Stimulated activated CD8-positive, alpha-beta memory T cell treated with anti-CD3 and anti-CD28 coated beads, Interleukin-7, amount 100 ng/mL, for 1 hour (primary cell): ENCODE results near the gene ARL4A.
A peak's percentile ranks its signal among the peaks of the same experiment; 100 is the strongest.
"Not testable (repeated sequence)": the region's sequence is repeated elsewhere in the genome, so short reads cannot be mapped to it uniquely, and the experiment has no call there.

Experiments
- DNase-seq, 2 donors: peaks; one replicate each; pipeline ENCODE4 v3.0.0-alpha.2; 2020; ENCODE audit warnings: low read depth in 2 of 2

Gene ARL4A

GRCh38 chr7:12670000-12670729 lies 17.3 kb upstream of the ARL4A start:
- DNase-seq, result no peak

GRCh38 chr7:12670743-12671520 lies 16.5 kb upstream of the ARL4A start:
- no peak for DNase-seq

GRCh38 chr7:12673436-12673835 lies 14.0 kb upstream of the ARL4A start:
- DNase-seq, result not testable (repeated sequence)

GRCh38 chr7:12674053-12674452 lies 13.4 kb upstream of the ARL4A start:
- no peak for DNase-seq

- DNase-seq, result no peak
These were observed 12.6 kb upstream of the ARL4A start for GRCh38 chr7:12674861-12675260.

- no peak for DNase-seq
These were observed 3.5 kb upstream of the ARL4A start for GRCh38 chr7:12683678-12684585.

GRCh38 chr7:12684733-12685132 lies 2.7 kb upstream of the ARL4A start:
- no peak for DNase-seq

GRCh38 chr7:12685550-12685949 lies 1.9 kb upstream of the ARL4A start:
- DNase-seq, result no peak

- peak; percentile 87 for DNase-seq
These were observed 1.1 kb upstream of the ARL4A start for GRCh38 chr7:12686234-12686890.

GRCh38 chr7:12687718-12688171 lies 312 bp downstream of the ARL4A start:
- no peak for DNase-seq

- not testable (repeated sequence) for DNase-seq
These were observed 1.2 kb downstream of the ARL4A start for GRCh38 chr7:12688485-12689170.

- no peak for DNase-seq
These were observed 2.0 kb downstream of the ARL4A start for GRCh38 chr7:12689451-12689850.

- no peak for DNase-seq
These were observed 2.8 kb downstream of the ARL4A start for GRCh38 chr7:12690041-12690878.

GRCh38 chr7:12691388-12691787 lies 4.0 kb downstream of the ARL4A start:
- DNase-seq, result not testable (repeated sequence)

GRCh38 chr7:12692035-12692434 lies 4.6 kb downstream of the ARL4A start:
- DNase-seq, result no peak

GRCh38 chr7:12692479-12693259 lies 5.2 kb downstream of the ARL4A start:
- no peak for DNase-seq

GRCh38 chr7:12694817-12695216 lies 7.4 kb downstream of the ARL4A start:
- no peak for DNase-seq

- no peak for DNase-seq
These were observed 8.5 kb downstream of the ARL4A start for GRCh38 chr7:12695965-12696364.

- DNase-seq, result no peak
These were observed 11.9 kb downstream of the ARL4A start for GRCh38 chr7:12699299-12699698.
